Thyroid gland (tissue), 4 donors: ENCODE data around the gene CDH6.

Experiments used
- CTCF ChIP-seq, 6 experiments: fragments of 200-600 bp in 3 of 6; fragments of 450-650 bp in 3 of 6; sonication (generic) in 3 of 6; IDR thresholded peaks; one replicate each; pipeline ENCODE4 v1.5.1; 2016 to 2019; ENCODE audit warnings: antibody characterized with exemption in 6 of 6, mild to moderate bottlenecking in 2 of 6, inconsistent platforms in 1 of 6, moderate library complexity in 1 of 6
- POLR2A ChIP-seq, 2 donors: fragments of 450-650 bp; IDR thresholded peaks; one replicate each; pipeline ENCODE4 v1.6.1; 2017; ENCODE audit warnings: antibody characterized with exemption in 2 of 2, mild to moderate bottlenecking in 2 of 2, moderate library complexity in 1 of 2

- TF ChIP-seq CTCF (IDR thresholded peaks at IDR 0.05) (no peak), POLR2A (IDR thresholded peaks at IDR 0.05) (no peak)
Observed at GRCh38 chr5:31301833-31302232, 108.3 kb downstream of the CDH6 start.
